GM23338 (cell line): ENCODE results near the gene GPR158. TPM values are rescaled to one million over a fixed set of nuclear protein-coding genes. Genes with fewer than 3 reads are reported as not detected.

Source experiments
- ATAC-seq: fragments of 200-7000 bp; cut with Tn5 transposase; 3 replicates; pipeline ENCODE4 v1.9.1; 2020
- DNase-seq: peaks from one replicate; pipeline ENCODE4 v3.0.0-alpha.2; 2015; ENCODE audit warnings: low spot score
- H2AFZ ChIP-seq: fragments of 200-600 bp; sonication (generic); 2 replicates; pipeline ENCODE4 v1.8.0; 2016; ENCODE audit warnings: antibody characterized with exemption, mild to moderate bottlenecking, moderate library complexity
- H3F3A ChIP-seq: fragments of 200-600 bp; sonication (generic); replicated peaks from 2 replicates; pipeline ENCODE4 v1.8.0; 2017; ENCODE audit warnings: antibody characterized with exemption, mixed run types, low read depth
- H3K27ac ChIP-seq: fragments of 200-600 bp; sonication (generic); 2 replicates; pipeline ENCODE4 v1.6.1; 2016; ENCODE audit warnings: low read depth
- H3K27me3 ChIP-seq: fragments of 200-600 bp; sonication (generic); 2 replicates; pipeline ENCODE4 v1.8.0; 2016; ENCODE audit warnings: mild to moderate bottlenecking, mixed run types, moderate library complexity; ENCODE audit not compliant: insufficient read depth
- H3K36me3 ChIP-seq: fragments of 200-600 bp; sonication (generic); 2 replicates; pipeline ENCODE4 v1.8.0; 2016; ENCODE audit warnings: mild to moderate bottlenecking; ENCODE audit not compliant: insufficient read depth
- H3K4me1 ChIP-seq: fragments of 200-600 bp; sonication (generic); 2 replicates; pipeline ENCODE4 v1.8.0; 2016; ENCODE audit warnings: mild to moderate bottlenecking, moderate library complexity; ENCODE audit not compliant: insufficient read depth
- H3K4me2 ChIP-seq: fragments of 200-600 bp; sonication (generic); 2 replicates; pipeline ENCODE4 v1.7.1; 2017; ENCODE audit warnings: mixed run types
- H3K4me3 ChIP-seq: fragments of 200-600 bp; sonication (generic); 2 replicates; pipeline ENCODE4 v1.6.1; 2016; ENCODE audit warnings: mixed run types
- H3K79me2 ChIP-seq: fragments of 200-600 bp; sonication (generic); replicated peaks from 2 replicates; pipeline ENCODE4 v1.8.0; 2017; ENCODE audit warnings: mild to moderate bottlenecking; ENCODE audit not compliant: insufficient read depth
- H3K9me2 ChIP-seq: fragments of 200-600 bp; sonication (generic); 2 replicates; pipeline ENCODE4 v1.8.0; 2017; ENCODE audit not compliant: insufficient read depth
- H4K20me1 ChIP-seq: fragments of 200-600 bp; sonication (generic); replicated peaks from 2 replicates; pipeline ENCODE4 v1.8.0; 2017; ENCODE audit warnings: mild to moderate bottlenecking; ENCODE audit not compliant: insufficient read depth
- H3K27ac Mint-ChIP-seq: 2 replicates; pipeline ENCODE4 v1.8.0; 2020; ENCODE audit warnings: inconsistent platforms, mild to moderate bottlenecking, moderate library complexity, mixed read lengths
- H3K27me3 Mint-ChIP-seq: 3 replicates; pipeline ENCODE4 v1.8.0; 2022; ENCODE audit warnings: low read depth, mild to moderate bottlenecking, moderate library complexity, mixed read lengths, inconsistent platforms; ENCODE audit not compliant: insufficient read depth, poor library complexity
- H3K36me3 Mint-ChIP-seq: 3 replicates; pipeline ENCODE4 v1.8.0; 2021; ENCODE audit warnings: low read depth, mild to moderate bottlenecking, inconsistent platforms, moderate library complexity, mixed read lengths
- H3K4me1 Mint-ChIP-seq: 3 replicates; pipeline ENCODE4 v1.8.0; 2020; ENCODE audit warnings: mild to moderate bottlenecking, inconsistent platforms, mixed read lengths
- H3K4me3 Mint-ChIP-seq: 3 replicates; pipeline ENCODE4 v1.8.0; 2021; ENCODE audit warnings: moderate library complexity, mild to moderate bottlenecking, inconsistent platforms, mixed read lengths
- H3K9me3 Mint-ChIP-seq: 3 replicates; pipeline ENCODE4 v1.8.0; 2020; ENCODE audit warnings: moderate library complexity, mild to moderate bottlenecking, inconsistent platforms, mixed read lengths
- EZH2 ChIP-seq: fragments of 200-600 bp; sonication (generic); IDR thresholded peaks from one replicate; pipeline ENCODE4 v1.8.0; 2017; ENCODE audit warnings: antibody characterized with exemption, mild to moderate bottlenecking, low read depth; ENCODE audit not compliant: unreplicated experiment
- NANOG ChIP-seq: IDR thresholded peaks from 2 replicates; pipeline ENCODE4 v1.6.1; 2016; ENCODE audit warnings: antibody characterized with exemption, borderline replicate concordance
- ZNF331 ChIP-seq: fragments of 250-450 bp; sonication (Bioruptor Pico); IDR thresholded peaks from 2 replicates; pipeline ENCODE4 v1.5.0; 2020; ENCODE audit warnings: low read depth, mild to moderate bottlenecking, moderate library complexity
- ZNF462 ChIP-seq: fragments of 250-450 bp; sonication (Bioruptor Pico); IDR thresholded peaks from 2 replicates; pipeline ENCODE4 v1.5.0; 2020; ENCODE audit warnings: mild to moderate bottlenecking, moderate library complexity
- polyA plus RNA-seq: library from polyadenylated mRNA; unstranded; fragments of >200 nt; fragmentation: Nextera tagmentation; extraction: Ambion mirVana; gene quantifications from 2 replicates; pipeline ENCODE4 v1.2.1, GENCODE V29; 2016
- total RNA-seq: library from RNA; depleted of rRNA; stranded (reverse); fragments of >200 nt; shearing (Covaris generic); gene quantifications from 2 replicates; pipeline ENCODE4 v1.2.3, GENCODE V29; 2014
- TF ChIP-seq, protein P1 (sequence below), 2 experiments: fragments of 200-600 bp in 1 of 2; sonication (generic) in 1 of 2; conservative IDR thresholded peaks; 2 replicates each; pipeline versions ENCODE4 v1.5.1 to v1.6.1; 2016 to 2017; ENCODE audit warnings: antibody characterized with exemption in 2 of 2, low read depth in 2 of 2, mild to moderate bottlenecking in 2 of 2, moderate library complexity in 1 of 2

The GPR158 gene
- total and polyA plus RNA-seq, 2 experiments from 2014 or later: 0.13 to 1.5 TPM

DNA sequence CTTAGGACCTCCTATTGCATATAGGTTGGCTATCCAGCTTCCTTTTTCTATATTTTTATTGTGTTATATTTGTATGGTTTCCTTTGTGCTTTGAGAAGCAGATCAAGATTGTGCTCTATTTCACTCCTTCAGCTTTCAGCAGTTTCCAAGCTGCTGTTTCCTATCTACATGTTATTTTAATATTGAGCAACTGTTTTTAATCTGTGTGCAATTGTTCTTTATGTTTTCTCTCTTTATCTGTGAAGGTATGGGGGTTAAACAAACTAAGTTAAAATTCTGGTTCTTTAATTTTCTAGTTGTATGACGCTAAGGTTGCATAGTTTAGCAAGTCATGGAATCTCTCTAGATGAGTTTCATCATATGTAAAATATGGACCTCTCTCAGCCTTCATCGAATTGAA, 251.0 kb downstream of the GPR158 start (continued):
- no peak for TF ChIP-seq ZNF462

DNA sequence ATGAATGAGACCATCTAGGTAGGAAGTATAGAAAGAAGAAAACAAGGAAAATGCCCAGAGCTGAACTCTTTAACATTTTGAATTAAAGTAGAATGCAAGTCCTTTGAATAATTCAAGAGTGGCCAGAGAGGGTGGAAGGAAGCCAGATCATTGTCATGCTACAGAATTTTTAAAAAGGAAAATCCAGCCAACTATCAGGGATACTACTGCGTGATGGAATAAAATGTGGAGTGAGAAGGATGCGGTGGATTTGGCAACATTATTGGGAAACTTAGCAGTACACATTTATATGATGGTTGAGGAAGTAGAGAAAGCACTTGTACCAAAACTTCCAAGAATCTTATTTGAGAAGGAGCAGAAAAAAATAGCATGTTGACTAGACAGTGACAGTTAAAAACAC, 261.6 kb downstream of the GPR158 start:
- H3F3A ChIP-seq: no peaks in the 10 kb centered on the region
- H3K27me3 Mint-ChIP-seq: no peaks in the 10 kb centered on the region
- H3K4me1 Mint-ChIP-seq: peaks cover 11% of the 10 kb centered on the region
- no peak overlapping the region; the same call in 1 of the 2 replicates for H3K27ac Mint-ChIP-seq
- no peak overlapping the region for H3K4me2 ChIP-seq
- peaks cover 8% of the 10 kb centered on the region; the same call in 1 of the 2 replicates for H3K4me1 ChIP-seq
- H3K79me2 ChIP-seq: no peaks in the 10 kb centered on the region
- TF ChIP-seq ZNF331 (no peak), ZNF462 (no peak), EZH2 (no peak), NANOG (no peak)
- TF ChIP-seq, protein P1, sequence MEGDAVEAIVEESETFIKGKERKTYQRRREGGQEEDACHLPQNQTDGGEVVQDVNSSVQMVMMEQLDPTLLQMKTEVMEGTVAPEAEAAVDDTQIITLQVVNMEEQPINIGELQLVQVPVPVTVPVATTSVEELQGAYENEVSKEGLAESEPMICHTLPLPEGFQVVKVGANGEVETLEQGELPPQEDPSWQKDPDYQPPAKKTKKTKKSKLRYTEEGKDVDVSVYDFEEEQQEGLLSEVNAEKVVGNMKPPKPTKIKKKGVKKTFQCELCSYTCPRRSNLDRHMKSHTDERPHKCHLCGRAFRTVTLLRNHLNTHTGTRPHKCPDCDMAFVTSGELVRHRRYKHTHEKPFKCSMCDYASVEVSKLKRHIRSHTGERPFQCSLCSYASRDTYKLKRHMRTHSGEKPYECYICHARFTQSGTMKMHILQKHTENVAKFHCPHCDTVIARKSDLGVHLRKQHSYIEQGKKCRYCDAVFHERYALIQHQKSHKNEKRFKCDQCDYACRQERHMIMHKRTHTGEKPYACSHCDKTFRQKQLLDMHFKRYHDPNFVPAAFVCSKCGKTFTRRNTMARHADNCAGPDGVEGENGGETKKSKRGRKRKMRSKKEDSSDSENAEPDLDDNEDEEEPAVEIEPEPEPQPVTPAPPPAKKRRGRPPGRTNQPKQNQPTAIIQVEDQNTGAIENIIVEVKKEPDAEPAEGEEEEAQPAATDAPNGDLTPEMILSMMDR (conservative IDR thresholded peaks at IDR 0.05; ENCODE audit: low read depth in 2 of 2): no peak
- ATAC-seq (no peak), DNase-seq (no peak)
- H3K36me3 Mint-ChIP-seq: no peaks in the 10 kb centered on the region
- H3K9me2 ChIP-seq: no peaks in the 10 kb centered on the region
- H3K4me3 Mint-ChIP-seq: no peak overlapping the region
- H3K27ac ChIP-seq: no peak overlapping the region
- H2AFZ ChIP-seq: no peak overlapping the region
- H3K27me3 ChIP-seq: no peaks in the 10 kb centered on the region
- H3K9me3 Mint-ChIP-seq: no peaks in the 10 kb centered on the region
- no peak overlapping the region for H3K4me3 ChIP-seq
- no peaks in the 10 kb centered on the region for H4K20me1 ChIP-seq
- no peaks in the 10 kb centered on the region for H3K36me3 ChIP-seq
